Myometrial cell (primary cell): ENCODE measurements around the gene KHDC3L. TPM values are rescaled to one million over a fixed set of nuclear protein-coding genes. Genes with fewer than 3 reads are reported as not detected.

ENCODE experiments used
- total RNA-seq: library from RNA; depleted of rRNA; stranded (reverse); fragments of >200 nt; gene quantifications from 2 replicates; pipeline ENCODE4 v1.2.3, GENCODE V29; 2015

The KHDC3L gene
- not detected in 2 replicates for total RNA-seq

DNA sequence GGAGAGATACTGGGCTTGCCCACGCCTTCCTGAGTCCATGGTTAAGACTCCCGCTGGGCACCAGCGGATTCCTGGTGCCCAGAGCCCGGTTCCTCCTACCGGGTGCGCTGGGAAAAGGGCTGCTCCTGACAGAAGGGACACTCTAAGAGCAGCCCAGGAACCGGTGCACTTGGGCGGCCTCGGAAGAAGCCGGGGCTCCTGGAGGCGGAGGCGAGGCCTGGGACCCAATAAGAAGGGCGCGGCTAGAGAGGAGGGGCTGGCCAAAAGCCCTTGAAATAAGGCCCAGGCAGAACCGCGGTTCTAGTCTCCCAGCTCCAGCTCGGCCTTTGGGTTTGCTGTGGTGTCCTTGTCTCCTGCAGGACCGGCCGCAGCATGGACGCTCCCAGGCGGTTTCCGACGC is at the start of gene KHDC3L:
Gene KHDC3L (plus strand): TSS at position 301 of the 400 bp plus-strand sequence. CDS start 72 bp downstream, at position 373.

GRCh38 chr6:73353636-73354593 is 8.5 kb upstream of the KHDC3L start, which contains the start of gene DPPA5:
Gene DPPA5 (minus strand): TSS chr6:73354276. CDS start chr6:73354225, 51 bp downstream.

GRCh38 chr6:73369563-73369962 is 7.1 kb downstream of the KHDC3L start, which contains the start of gene OOEP:
Gene OOEP (minus strand): TSS chr6:73369897. CDS start chr6:73369792, 105 bp downstream.

GRCh38 chr6:73394577-73395354 is 32.3 kb downstream of the KHDC3L start, which contains the start of gene DDX43:
Gene DDX43 (plus strand): TSS chr6:73394828. CDS start chr6:73394906, 78 bp downstream.

Other genes starting within 250 kb of the KHDC3L start
- gene KHDC1L, start 137.2 kb upstream of the KHDC3L start, total RNA-seq: not detected in 2 replicates
- gene KHDC1, start 99.5 kb upstream of the KHDC3L start, total RNA-seq: 3.2 and 6.1 TPM in 2 replicates
- gene DPPA5, start 8.4 kb upstream of the KHDC3L start, total RNA-seq: not detected in 2 replicates
- gene OOEP, start 7.2 kb downstream of the KHDC3L start, total RNA-seq: not detected in 2 replicates
- 0.58 TPM in 1 of 2 replicates, not detected in the other for gene DDX43, start 32.2 kb downstream of the KHDC3L start, total RNA-seq
- 4.3 and 5.5 TPM in 2 replicates for gene CGAS, start 89.6 kb downstream of the KHDC3L start, total RNA-seq
- 31.5 and 38.1 TPM in 2 replicates for gene MTO1, start 99.1 kb downstream of the KHDC3L start, total RNA-seq
- gene EEF1A1, start 158.4 kb downstream of the KHDC3L start, total RNA-seq: 13,126 and 13,285 TPM in 2 replicates